SK-N-SH treated with all-trans-retinoic acid at 6 μM for 48 hours (cell line): Measurements from ENCODE around the gene CHCHD1.
"Not testable (repeated sequence)": the region's sequence is repeated elsewhere in the genome, so short reads cannot be mapped to it uniquely, and the experiment has no call there.

Experiments used
- ATAC-seq: fragments of 200-7000 bp; cut with Tn5 transposase; 3 replicates; pipeline ENCODE4 v1.9.1; 2020; ENCODE audit warnings: mild to moderate bottlenecking, moderate library complexity
- BACH2 ChIP-seq: fragments of 250-450 bp; sonication (Bioruptor Pico); IDR thresholded peaks from 2 replicates; pipeline ENCODE4 v1.9.0; 2021; ENCODE audit warnings: mild to moderate bottlenecking, borderline replicate concordance
- CREB5 ChIP-seq: fragments of 250-450 bp; sonication (Bioruptor Pico); IDR thresholded peaks from 2 replicates; pipeline ENCODE4 v1.5.1; 2020; ENCODE audit warnings: low read depth, mild to moderate bottlenecking, moderate library complexity
- GLIS3 ChIP-seq: fragments of 250-450 bp; sonication (Bioruptor Pico); IDR thresholded peaks from 2 replicates; pipeline ENCODE4 v1.5.0; 2020; ENCODE audit warnings: mild to moderate bottlenecking, moderate library complexity
- PATZ1 ChIP-seq: fragments of 250-450 bp; sonication (Bioruptor Pico); IDR thresholded peaks from 2 replicates; pipeline ENCODE4 v1.8.0; 2020; ENCODE audit warnings: mild to moderate bottlenecking, moderate library complexity, borderline replicate concordance
- POU6F1 ChIP-seq: fragments of 250-450 bp; sonication (Bioruptor Pico); IDR thresholded peaks from 2 replicates; pipeline ENCODE4 v1.8.0; 2021; ENCODE audit warnings: low read depth, mild to moderate bottlenecking, moderate library complexity, borderline replicate concordance
- PPARA ChIP-seq: fragments of 250-450 bp; sonication (Bioruptor Pico); IDR thresholded peaks from 2 replicates; pipeline ENCODE4 v1.5.0; 2020; ENCODE audit warnings: mild to moderate bottlenecking, borderline replicate concordance
- RARB ChIP-seq: fragments of 250-450 bp; sonication (Bioruptor Pico); IDR thresholded peaks from 2 replicates; pipeline ENCODE4 v1.8.0; 2021; ENCODE audit warnings: mild to moderate bottlenecking, moderate library complexity
- SNAI2 ChIP-seq: fragments of 250-450 bp; sonication (Bioruptor Pico); IDR thresholded peaks from 2 replicates; pipeline ENCODE4 v1.5.0; 2020; ENCODE audit warnings: mild to moderate bottlenecking, moderate library complexity
- TSHZ2 ChIP-seq: fragments of 250-450 bp; sonication (Bioruptor Pico); IDR thresholded peaks from 2 replicates; pipeline ENCODE4 v1.5.0; 2020; ENCODE audit warnings: mild to moderate bottlenecking, moderate library complexity
- ZFP3 ChIP-seq: fragments of 250-450 bp; sonication (Bioruptor Pico); IDR thresholded peaks from 2 replicates; pipeline ENCODE4 v1.5.0; 2020; ENCODE audit warnings: mild to moderate bottlenecking, moderate library complexity
- ZFP30 ChIP-seq: fragments of 450-650 bp; formaldehyde crosslinking; IDR thresholded peaks from 2 replicates; pipeline ENCODE4 v1.5.0; 2022; ENCODE audit warnings: mild to moderate bottlenecking, moderate library complexity
- ZNF565 ChIP-seq: fragments of 450-650 bp; formaldehyde crosslinking; conservative IDR thresholded peaks from 2 replicates; pipeline ENCODE4 v1.5.0; 2020; ENCODE audit warnings: low read depth, mild to moderate bottlenecking, moderate library complexity
- ZNF8 ChIP-seq: fragments of 450-650 bp; formaldehyde crosslinking; IDR thresholded peaks from 2 replicates; pipeline ENCODE4 v1.5.0; 2020; ENCODE audit warnings: mild to moderate bottlenecking, moderate library complexity

The CHCHD1 gene

GRCh38 chr10:73734028-73734720, 47.7 kb upstream of the CHCHD1 start:
- TF ChIP-seq CREB5 (CRISPR knock-in tag): no peak
- no peak for TF ChIP-seq TSHZ2 (CRISPR knock-in tag)
- TF ChIP-seq GLIS3: no peak
- TF ChIP-seq ZNF565: no peak
- no peak for TF ChIP-seq ZFP3 (CRISPR knock-in tag)
- no peak for ATAC-seq

- ATAC-seq: no peak
- TF ChIP-seq BACH2 (no peak), TSHZ2 (CRISPR knock-in tag) (no peak), PPARA (CRISPR knock-in tag) (no peak)
Measured at GRCh38 chr10:73734796-73735305, 47.0 kb upstream of the CHCHD1 start.

GRCh38 chr10:73740501-73741254, 41.2 kb upstream of the CHCHD1 start:
- not testable (repeated sequence) for ATAC-seq

GRCh38 chr10:73742454-73742734, 39.5 kb upstream of the CHCHD1 start:
- no peak for ATAC-seq
- no peak for TF ChIP-seq ZNF8
- no peak for TF ChIP-seq ZFP30 (CRISPR knock-in tag)
- TF ChIP-seq PPARA (CRISPR knock-in tag): 0 out of 2 replicates have a peak, but pooled peaks have one; percentile 24
- no peak for TF ChIP-seq POU6F1 (CRISPR knock-in tag)
- TF ChIP-seq PATZ1: no peak
- no peak for TF ChIP-seq SNAI2 (CRISPR knock-in tag)
- no peak for TF ChIP-seq GLIS3
- TF ChIP-seq RARB (CRISPR knock-in tag): no peak
